GM23248 (cell line): ENCODE results near the gene CIAO3. TPM values are rescaled to one million over a fixed set of nuclear protein-coding genes. Genes with fewer than 3 reads are reported as not detected.

Experiments
- DNase-seq: peaks from one replicate; pipeline ENCODE4 v3.0.0-alpha.2; 2015
- H2AFZ ChIP-seq: fragments of 200-600 bp; sonication (generic); 2 replicates; pipeline ENCODE4 v1.6.1; 2016; ENCODE audit warnings: antibody characterized with exemption
- H3F3A ChIP-seq: fragments of 200-600 bp; sonication (generic); 2 replicates; pipeline ENCODE4 v1.6.1; 2016; ENCODE audit warnings: mild to moderate bottlenecking, antibody characterized with exemption, mixed run types; ENCODE audit not compliant: insufficient read depth
- H3K27ac ChIP-seq: fragments of 200-600 bp; sonication (generic); 2 replicates; pipeline ENCODE4 v1.5.1; 2016; ENCODE audit warnings: mild to moderate bottlenecking
- H3K27me3 ChIP-seq: fragments of 200-600 bp; sonication (generic); replicated peaks from 2 replicates; pipeline ENCODE4 v1.6.1; 2016; ENCODE audit warnings: mild to moderate bottlenecking; ENCODE audit not compliant: insufficient read depth
- H3K36me3 ChIP-seq: fragments of 200-600 bp; sonication (generic); 2 replicates; pipeline ENCODE4 v1.6.1; 2016; ENCODE audit warnings: low read depth, mild to moderate bottlenecking
- H3K4me1 ChIP-seq: fragments of 200-600 bp; sonication (generic); 2 replicates; pipeline ENCODE4 v1.6.1; 2016; ENCODE audit warnings: mild to moderate bottlenecking; ENCODE audit not compliant: insufficient read depth
- H3K4me2 ChIP-seq: fragments of 200-600 bp; sonication (generic); one replicate; pipeline ENCODE4 v1.6.1; 2016; ENCODE audit warnings: mild to moderate bottlenecking; ENCODE audit not compliant: unreplicated experiment
- H3K4me3 ChIP-seq: fragments of 200-600 bp; sonication (generic); 2 replicates; pipeline ENCODE4 v1.5.1; 2016; ENCODE audit warnings: mild to moderate bottlenecking
- H3K79me2 ChIP-seq: fragments of 200-600 bp; sonication (generic); 2 replicates; pipeline ENCODE4 v1.6.1; 2016; ENCODE audit warnings: mild to moderate bottlenecking; ENCODE audit not compliant: insufficient read depth
- H3K9ac ChIP-seq: fragments of 200-600 bp; sonication (generic); 2 replicates; pipeline ENCODE4 v1.6.1; 2016; ENCODE audit warnings: mild to moderate bottlenecking
- H3K9me2 ChIP-seq: fragments of 200-600 bp; sonication (generic); 2 replicates; pipeline ENCODE4 v1.6.1; 2016; ENCODE audit warnings: mixed run types, mild to moderate bottlenecking, moderate library complexity; ENCODE audit not compliant: insufficient read depth
- H3K9me3 ChIP-seq: fragments of 200-600 bp; sonication (generic); one replicate; pipeline ENCODE4 v1.6.1; 2017; ENCODE audit warnings: low read depth
- H4K20me1 ChIP-seq: fragments of 200-600 bp; sonication (generic); 2 replicates; pipeline ENCODE4 v1.6.0; 2016; ENCODE audit not compliant: insufficient read depth
- EZH2 ChIP-seq: fragments of 200-600 bp; sonication (generic); IDR thresholded peaks from 2 replicates; pipeline ENCODE4 v1.6.1; 2018; ENCODE audit warnings: antibody characterized with exemption, mild to moderate bottlenecking; ENCODE audit not compliant: insufficient read depth, poor library complexity, severe bottlenecking
- EZH2phosphoT487 ChIP-seq: fragments of 200-600 bp; sonication (generic); IDR thresholded peaks from 2 replicates; pipeline ENCODE4 v1.6.1; 2018; ENCODE audit warnings: antibody characterized with exemption, moderate library complexity, mild to moderate bottlenecking, low read depth; ENCODE audit not compliant: insufficient read depth
- WGBS, 2 experiments: methylation state at CpG; one replicate each; pipeline ENCODE4 v1.1.6; 2015 to 2017; ENCODE audit warnings: low lambda C conversion rate in 2 of 2, low coverage in 1 of 2; ENCODE audit errors: missing lambda C conversion rate in 2 of 2; 5-methylcytosine and 5-hydroxymethylcytosine counted together
- in situ Hi-C: fragments of 300-500 bp; cut with MboI; formaldehyde crosslinking; loops from 2 replicates; pipeline ENCODE4 v1.15.0; 2020
- polyA plus RNA-seq: library from polyadenylated mRNA; unstranded; fragments of >200 nt; fragmentation: Nextera tagmentation; extraction: Ambion mirVana; gene quantifications from 2 replicates; pipeline ENCODE4 v1.2.1, GENCODE V29; 2016
- total RNA-seq: library from RNA; depleted of rRNA; stranded (reverse); fragments of >200 nt; shearing (Covaris generic); gene quantifications from 2 replicates; pipeline ENCODE4 v1.2.3, GENCODE V29; 2014

CIAO3 gene
- total and polyA plus RNA-seq, 2 experiments from 2014 or later, result 24.5 to 37.5 TPM

GRCh38 chr16:783404-784161 lies 42.8 kb upstream of the CIAO3 start:
- no peak overlapping the region for H3K27ac ChIP-seq
- WGBS, 2 experiments, result 56 to 69% methylated on average over 12 to 17 of the region's 17 CpGs
- no peaks in the 10 kb centered on the region for H3K4me1 ChIP-seq
- no peak for DNase-seq
- no peaks in the 10 kb centered on the region for H3K9me3 ChIP-seq
- no peak overlapping the region for H3K4me3 ChIP-seq
- no peak for TF ChIP-seq EZH2phosphoT487
- no peak for TF ChIP-seq EZH2
- peaks cover 13% of the 10 kb centered on the region for H3K79me2 ChIP-seq
- no peaks in the 10 kb centered on the region for H3K27me3 ChIP-seq
- no peaks in the 10 kb centered on the region for H3K9me2 ChIP-seq
- H4K20me1 ChIP-seq, result no peaks in the 10 kb centered on the region
- no peak overlapping the region for H3K4me2 ChIP-seq
- in situ Hi-C loops, result no loop called here
- no peak overlapping the region for H3K9ac ChIP-seq
- H3K36me3 ChIP-seq, result no peaks in the 10 kb centered on the region
- no peaks in the 10 kb centered on the region for H3F3A ChIP-seq
- H2AFZ ChIP-seq, result no peak overlapping the region

GRCh38 chr16:782766-783403 lies 42.1 kb upstream of the CIAO3 start:
- Histone ChIP-seq H3K36me3 (no peaks in the 10 kb centered on the region), H2AFZ (no peak overlapping the region), H3K79me2 (peaks cover 11% of the 10 kb centered on the region), H3K9me2 (no peaks in the 10 kb centered on the region), H3F3A (no peaks in the 10 kb centered on the region), H3K4me1 (no peaks in the 10 kb centered on the region; the same call in 1 of the 2 replicates), H4K20me1 (no peaks in the 10 kb centered on the region), H3K4me3 (no peak overlapping the region), H3K27ac (no peak overlapping the region), H3K27me3 (no peaks in the 10 kb centered on the region), H3K4me2 (no peak overlapping the region), H3K9ac (no peak overlapping the region), H3K9me3 (no peaks in the 10 kb centered on the region)
- in situ Hi-C loops, result no loop called here
- TF ChIP-seq EZH2phosphoT487, result no peak
- no peak for TF ChIP-seq EZH2
- 76 to 86% methylated on average over 30 to 34 of the region's 36 CpGs for WGBS, 2 experiments
- no peak for DNase-seq

DNA sequence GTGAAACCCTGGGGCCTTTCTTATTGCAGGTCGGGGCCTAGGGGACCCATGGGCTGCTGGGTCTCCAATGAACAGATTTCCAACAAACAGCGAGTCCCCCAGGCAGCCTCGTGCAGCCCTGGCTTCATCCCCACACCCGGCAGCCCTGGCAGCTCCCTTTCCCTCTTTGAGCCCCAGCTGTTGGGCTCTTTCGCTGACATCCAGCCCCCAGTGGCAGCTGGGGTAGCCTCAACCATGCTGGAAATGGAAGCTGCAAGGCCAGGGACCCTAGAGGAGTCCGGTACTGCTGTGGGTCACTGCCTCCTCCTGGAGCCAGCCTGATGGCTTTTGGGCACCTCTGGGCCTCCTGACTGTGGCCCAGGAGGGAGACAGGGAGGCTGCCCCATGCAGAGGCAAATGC lies 41.5 kb upstream of the CIAO3 start:
- Histone ChIP-seq H3K79me2 (peaks cover 4% of the 10 kb centered on the region; the same call in 1 of the 2 replicates), H3K9me3 (no peaks in the 10 kb centered on the region), H3K4me2 (no peak overlapping the region), H3K36me3 (no peaks in the 10 kb centered on the region), H3K9ac (no peak overlapping the region), H2AFZ (no peak overlapping the region), H3K4me3 (no peak overlapping the region), H3K4me1 (no peaks in the 10 kb centered on the region; the same call in 1 of the 2 replicates), H3K27ac (no peak overlapping the region), H3K27me3 (no peaks in the 10 kb centered on the region), H3F3A (no peaks in the 10 kb centered on the region), H3K9me2 (no peaks in the 10 kb centered on the region), H4K20me1 (no peaks in the 10 kb centered on the region)
- no peak for TF ChIP-seq EZH2
- TF ChIP-seq EZH2phosphoT487, result no peak
- no peak for DNase-seq
- in situ Hi-C loops, result no loop called here
- WGBS, 2 experiments, result 35 to 37% methylated on average over 6 of the region's 6 CpGs

DNA sequence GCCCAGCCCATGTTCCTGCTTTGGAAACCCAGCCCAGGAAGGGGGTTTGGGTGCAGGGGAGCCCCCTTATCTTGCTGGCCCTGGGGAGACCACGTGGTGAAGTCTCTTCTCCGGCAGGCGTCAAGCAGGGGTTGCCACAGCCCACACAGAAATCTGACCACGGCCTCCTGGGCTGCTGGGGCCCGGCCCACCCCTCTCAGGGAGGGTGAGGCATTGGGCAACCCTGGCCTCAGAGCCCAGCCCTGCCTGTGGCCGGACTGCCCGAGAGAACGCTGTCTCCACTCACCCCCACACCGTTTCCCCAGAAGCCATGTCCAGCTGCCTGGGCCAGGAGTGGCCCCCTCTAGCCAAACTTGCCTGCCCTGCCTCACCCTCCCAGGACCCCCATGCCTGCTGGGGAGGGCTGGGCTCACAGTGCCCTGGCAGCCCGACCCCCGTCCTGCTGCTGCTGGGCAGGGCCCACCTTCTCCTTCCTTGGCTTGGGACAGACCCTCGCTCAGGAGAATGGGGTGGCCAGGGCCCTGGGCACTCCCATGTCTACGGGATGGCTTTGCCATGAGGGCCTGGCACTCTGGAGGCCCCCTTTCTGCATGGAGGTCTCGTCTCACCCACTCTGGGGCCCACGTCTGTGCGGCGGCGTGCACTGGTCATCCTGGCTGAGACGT lies 40.7 kb upstream of the CIAO3 start:
- Histone ChIP-seq H3K4me3 (no peak overlapping the region), H3K27ac (no peak overlapping the region), H3K27me3 (no peaks in the 10 kb centered on the region), H4K20me1 (no peaks in the 10 kb centered on the region), H3K9ac (no peak overlapping the region), H3K4me1 (no peaks in the 10 kb centered on the region; the same call in 1 of the 2 replicates), H3K79me2 (no peaks in the 10 kb centered on the region; the same call in 1 of the 2 replicates), H3K36me3 (no peaks in the 10 kb centered on the region), H3F3A (no peaks in the 10 kb centered on the region), H3K9me2 (no peaks in the 10 kb centered on the region), H3K9me3 (no peaks in the 10 kb centered on the region), H2AFZ (no peak overlapping the region), H3K4me2 (no peak overlapping the region)
- TF ChIP-seq EZH2, result no peak
- TF ChIP-seq EZH2phosphoT487, result no peak
- no peak for DNase-seq
- 56 to 59% methylated on average over 19 of the region's 19 CpGs for WGBS, 2 experiments
- in situ Hi-C loops, result no loop called here
